Astrocyte of the cerebellum (primary cell): Measurements from ENCODE around the gene IMMP2L.

Experiments
- DNase-seq: peaks from one replicate; pipeline ENCODE4 v3.0.0-alpha.2; 2011; ENCODE audit warnings: low read depth
- H3K4me3 ChIP-seq: 2 replicates; pipeline ENCODE4 v1.5.1; 2011; ENCODE audit warnings: mild to moderate bottlenecking, low read depth, low read length, moderate library complexity
- CTCF ChIP-seq: IDR thresholded peaks from 2 replicates; pipeline ENCODE4 v1.5.1; 2012; ENCODE audit warnings: low read length, low read depth, moderate library complexity, mild to moderate bottlenecking; ENCODE audit errors: missing control alignments
- in situ Hi-C: cut with HindIII; loops from 2 replicates; pipeline ENCODE4 v1.10.0; 2017; ENCODE audit warnings: low sequenced_read_pairs

IMMP2L gene

DNA sequence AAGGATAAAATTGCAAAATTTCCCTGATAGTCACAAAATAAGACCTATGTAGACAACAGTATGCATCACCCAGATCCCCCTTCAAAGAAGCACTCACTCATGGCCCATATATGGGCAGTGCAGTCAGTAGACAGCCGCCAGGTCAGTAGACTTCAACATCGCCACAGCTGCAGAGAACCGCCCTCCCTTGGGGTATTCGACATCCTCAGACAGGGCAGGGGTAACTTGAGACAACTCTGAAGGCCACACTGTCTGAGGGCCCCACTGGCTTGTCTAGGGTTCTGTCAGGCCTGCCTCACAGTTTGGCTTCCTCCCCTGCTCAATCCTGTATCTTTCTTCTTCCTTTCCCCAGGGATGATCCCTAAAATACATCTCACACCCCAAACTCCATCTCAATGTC is 172.3 kb downstream of the IMMP2L start:
- DNase-seq, result no peak
- in situ Hi-C loops, result no loop called here
- TF ChIP-seq CTCF, result no peak
- no peak overlapping the region for H3K4me3 ChIP-seq

- DNase-seq, result no peak
- no peak overlapping the region for H3K4me3 ChIP-seq
- in situ Hi-C loops, result no loop called here
- no peak for TF ChIP-seq CTCF
These were observed 173.4 kb downstream of the IMMP2L start for GRCh38 chr7:111388912-111389311.

GRCh38 chr7:111388016-111388415 is 174.3 kb downstream of the IMMP2L start:
- in situ Hi-C loops, result no loop called here
- no peak for TF ChIP-seq CTCF
- no peak for DNase-seq
- no peak overlapping the region for H3K4me3 ChIP-seq

DNA sequence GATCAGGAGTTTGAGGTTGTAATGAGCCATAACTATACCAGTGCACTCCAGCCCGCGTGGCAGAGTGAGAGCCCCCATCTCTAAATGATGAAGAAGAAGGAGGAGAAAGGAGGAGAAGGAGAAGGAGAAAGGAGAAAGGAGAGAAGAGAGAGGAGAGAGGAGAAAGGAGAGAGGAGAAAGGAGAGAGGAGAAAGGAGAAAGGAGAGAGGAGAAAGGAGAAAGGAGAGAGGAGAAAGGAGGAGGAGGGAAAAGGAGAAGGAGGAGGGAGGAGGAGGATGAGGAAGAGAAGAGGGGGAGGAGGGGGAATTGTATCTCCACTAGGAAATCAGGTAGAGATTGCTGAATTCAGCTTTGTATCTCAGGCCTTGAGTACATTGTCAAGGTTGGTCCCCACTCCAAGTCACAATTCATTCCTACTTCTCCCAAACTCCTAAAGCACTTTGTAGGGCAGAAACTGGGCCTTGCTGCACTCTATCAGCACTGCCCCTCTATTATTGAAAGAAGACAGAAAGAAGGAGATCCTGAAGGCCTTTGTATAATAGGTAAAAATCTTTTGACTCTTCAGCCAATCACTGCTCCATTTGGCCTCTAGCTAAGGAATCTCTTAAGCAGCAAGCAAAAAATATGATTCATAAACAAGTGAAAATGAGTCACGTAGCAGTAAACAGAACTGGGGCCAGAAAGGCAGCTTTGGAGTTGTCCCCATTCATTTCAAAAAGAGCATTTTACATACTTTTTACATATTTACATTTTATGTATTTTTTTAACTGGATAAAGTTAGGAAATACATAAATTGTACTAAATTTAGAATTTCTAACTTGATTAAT is 178.0 kb downstream of the IMMP2L start:
- TF ChIP-seq CTCF, result no peak
- DNase-seq, result no peak
- in situ Hi-C loops, result no loop called here
- H3K4me3 ChIP-seq, result no peak overlapping the region

GRCh38 chr7:111383133-111383532 is 179.2 kb downstream of the IMMP2L start:
- no peak overlapping the region for H3K4me3 ChIP-seq
- no peak for DNase-seq
- TF ChIP-seq CTCF, result no peak
- in situ Hi-C loops, result no loop called here

DNA sequence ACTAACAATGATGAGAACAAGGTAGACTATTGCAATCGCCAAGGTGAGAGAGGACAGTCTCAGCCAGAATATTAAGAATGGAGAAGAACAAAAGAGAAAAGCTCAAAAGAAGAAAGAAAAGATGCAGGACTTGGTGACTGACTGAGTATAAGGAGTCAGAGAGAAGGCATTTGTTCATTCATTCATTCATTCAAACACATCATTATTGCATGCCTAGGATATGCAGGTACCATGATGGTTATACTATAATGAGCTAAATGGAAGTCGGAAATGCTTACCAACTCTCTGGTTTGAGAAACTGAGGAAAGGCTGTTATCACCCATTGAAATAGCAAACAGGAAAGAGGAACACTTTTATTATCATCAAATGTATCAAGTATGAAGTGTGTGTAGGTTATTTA is 180.7 kb downstream of the IMMP2L start:
- no peak for TF ChIP-seq CTCF

More for the DNA sequence above, 180.7 kb downstream of the IMMP2L start:
- H3K4me3 ChIP-seq, result no peak overlapping the region
- DNase-seq, result no peak
- in situ Hi-C loops, result no loop called here
